Caco-2 (cell line): ENCODE results near the gene DNAJC4. TPM values are rescaled to one million over a fixed set of nuclear protein-coding genes. Genes with fewer than 3 reads are reported as not detected.

Experiments used
- BruUV-seq: library from RNA; stranded (reverse); fragments of 400-500 nt; replicated peaks from 2 replicates; lab custom pipeline; 2021; lab: Mats Ljungman, UMichigan
- CTCF ChIA-PET: fragments of 300-600 bp; sonication (Branson Sonifier 250); formaldehyde crosslinking; loops from one replicate; lab custom pipeline; 2022; ENCODE audit warnings: antibody characterized with exemption; lab: Charles Lee
- POLR2A ChIA-PET: fragments of 300-600 bp; sonication (Branson Sonifier 250); formaldehyde crosslinking; loops from one replicate; lab custom pipeline; 2022; ENCODE audit warnings: antibody characterized with exemption; lab: Charles Lee
- DNase-seq, 2 experiments: peaks; one replicate each; pipeline versions ENCODE4 v3.0.0 to v3.0.0-alpha.2; 2020 to 2022
- H3K27me3 ChIP-seq: replicated peaks from 2 replicates; pipeline ENCODE4 v1.6.0; 2011; ENCODE audit warnings: low read length; ENCODE audit not compliant: control insufficient read depth, insufficient read depth
- H3K36me3 ChIP-seq: 2 replicates; pipeline ENCODE4 v1.5.1; 2011; ENCODE audit warnings: low read length; ENCODE audit not compliant: control insufficient read depth, insufficient read depth
- H3K4me1 ChIP-seq: fragments of 250-450 bp; sonication (Bioruptor Pico); 2 replicates; pipeline ENCODE4 v1.5.1; 2020; ENCODE audit warnings: mild to moderate bottlenecking
- H3K4me3 ChIP-seq: 2 replicates; pipeline ENCODE4 v1.5.1; 2011; ENCODE audit warnings: low read depth, mild to moderate bottlenecking, control low read depth, low read length
- H3K9me3 ChIP-seq: fragments of 250-450 bp; sonication (Bioruptor Pico); 2 replicates; pipeline ENCODE4 v1.5.1; 2020; ENCODE audit warnings: mild to moderate bottlenecking, moderate library complexity
- H3K27ac Mint-ChIP-seq: one replicate; pipeline ENCODE4 v1.8.0; 2022; ENCODE audit warnings: mixed read lengths; ENCODE audit not compliant: unreplicated experiment
- H3K27me3 Mint-ChIP-seq: one replicate; pipeline ENCODE4 v1.8.0; 2022; ENCODE audit warnings: mixed read lengths; ENCODE audit not compliant: insufficient read depth, unreplicated experiment
- H3K36me3 Mint-ChIP-seq: one replicate; pipeline ENCODE4 v1.8.0; 2022; ENCODE audit warnings: mild to moderate bottlenecking, mixed read lengths; ENCODE audit not compliant: insufficient read depth, unreplicated experiment
- H3K4me1 Mint-ChIP-seq: one replicate; pipeline ENCODE4 v1.8.0; 2022; ENCODE audit warnings: low read depth, mixed read lengths; ENCODE audit not compliant: unreplicated experiment
- H3K4me3 Mint-ChIP-seq: one replicate; pipeline ENCODE4 v1.8.0; 2022; ENCODE audit warnings: mild to moderate bottlenecking, moderate library complexity, mixed read lengths; ENCODE audit not compliant: unreplicated experiment
- H3K9me3 Mint-ChIP-seq: one replicate; pipeline ENCODE4 v1.8.0; 2022; ENCODE audit warnings: mixed read lengths; ENCODE audit not compliant: unreplicated experiment
- intact Hi-C: fragments of 100-400 bp; cut with micrococcal nuclease; formaldehyde crosslinking; loops from one replicate; pipeline ENCODE4 v1.10.0; 2022; ENCODE audit not compliant: unreplicated experiment
- total RNA-seq: library from RNA; stranded (reverse); gene quantifications from 2 replicates; pipeline ENCODE4 v1.2.3, GENCODE V29; 2022
- TF ChIP-seq, protein P1 (sequence below), 2 experiments: fragments of 200-600 bp in 1 of 2; IDR thresholded peaks; 1 replicate in 1 of 2; 2 replicates in 1 of 2; pipeline versions ENCODE4 v1.5.1 to v1.8.0; 2011 to 2022; ENCODE audit warnings: antibody characterized with exemption in 1 of 2, control low read depth in 1 of 2, inconsistent platforms in 1 of 2, low read depth in 1 of 2, low read length in 1 of 2, mild to moderate bottlenecking in 1 of 2, moderate library complexity in 1 of 2; ENCODE audit not compliant: insufficient read depth in 1 of 2, severe bottlenecking in 1 of 2, unreplicated experiment in 1 of 2

The DNAJC4 gene
- total RNA-seq, 1 experiment from 2014 or later = 22.9 TPM

DNA sequence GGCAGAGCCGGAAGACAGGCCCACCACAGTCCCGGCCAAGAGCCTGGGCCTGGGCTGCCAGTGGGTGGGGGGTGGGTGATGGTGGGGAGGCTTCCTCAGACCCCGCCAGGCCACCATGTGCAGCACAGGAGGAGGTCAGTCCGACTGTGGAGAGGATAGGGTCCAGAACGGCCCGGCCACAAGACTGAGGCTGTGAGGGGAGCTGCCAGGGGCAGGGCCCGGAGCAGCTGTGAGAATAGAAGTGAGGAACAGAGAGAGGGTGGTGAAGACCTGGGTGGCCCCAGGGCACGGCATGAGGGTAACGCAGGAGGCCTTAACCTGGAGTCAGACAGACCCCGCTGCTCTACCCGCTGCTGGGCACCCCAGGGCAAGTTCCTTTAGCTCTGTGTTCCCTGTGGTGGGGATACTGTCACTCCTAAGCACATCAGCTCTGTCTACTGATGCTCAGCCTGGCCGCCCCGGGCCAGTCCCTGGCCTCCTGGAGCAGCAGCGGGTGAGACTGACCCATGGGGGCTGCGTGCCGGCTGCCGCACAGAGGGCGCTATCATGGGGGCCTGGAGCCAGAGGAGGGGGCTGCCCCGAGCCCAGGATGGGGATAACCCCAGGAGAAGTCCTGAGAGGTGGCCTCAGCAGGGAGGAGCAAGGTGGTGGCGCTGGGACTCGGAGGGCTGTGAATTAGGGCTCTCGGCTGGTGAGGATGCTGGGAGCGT, 22.1 kb upstream of the DNAJC4 start:
- Mint-ChIP-seq H3K9me3 (no peaks in the 10 kb centered on the region), H3K4me1 (no peaks in the 10 kb centered on the region), H3K27ac (no peak overlapping the region), H3K36me3 (peaks cover 72% of the 10 kb centered on the region), H3K4me3 (no peak overlapping the region), H3K27me3 (no peaks in the 10 kb centered on the region)
- H3K27me3 ChIP-seq = no peaks in the 10 kb centered on the region
- no peak for DNase-seq
- H3K9me3 ChIP-seq = no peaks in the 10 kb centered on the region
- TF ChIP-seq, protein P1, sequence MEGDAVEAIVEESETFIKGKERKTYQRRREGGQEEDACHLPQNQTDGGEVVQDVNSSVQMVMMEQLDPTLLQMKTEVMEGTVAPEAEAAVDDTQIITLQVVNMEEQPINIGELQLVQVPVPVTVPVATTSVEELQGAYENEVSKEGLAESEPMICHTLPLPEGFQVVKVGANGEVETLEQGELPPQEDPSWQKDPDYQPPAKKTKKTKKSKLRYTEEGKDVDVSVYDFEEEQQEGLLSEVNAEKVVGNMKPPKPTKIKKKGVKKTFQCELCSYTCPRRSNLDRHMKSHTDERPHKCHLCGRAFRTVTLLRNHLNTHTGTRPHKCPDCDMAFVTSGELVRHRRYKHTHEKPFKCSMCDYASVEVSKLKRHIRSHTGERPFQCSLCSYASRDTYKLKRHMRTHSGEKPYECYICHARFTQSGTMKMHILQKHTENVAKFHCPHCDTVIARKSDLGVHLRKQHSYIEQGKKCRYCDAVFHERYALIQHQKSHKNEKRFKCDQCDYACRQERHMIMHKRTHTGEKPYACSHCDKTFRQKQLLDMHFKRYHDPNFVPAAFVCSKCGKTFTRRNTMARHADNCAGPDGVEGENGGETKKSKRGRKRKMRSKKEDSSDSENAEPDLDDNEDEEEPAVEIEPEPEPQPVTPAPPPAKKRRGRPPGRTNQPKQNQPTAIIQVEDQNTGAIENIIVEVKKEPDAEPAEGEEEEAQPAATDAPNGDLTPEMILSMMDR (IDR thresholded peaks at IDR 0.05; ENCODE audit: insufficient read depth in 1 of 2, low read depth in 1 of 2, low read length in 1 of 2, severe bottlenecking in 1 of 2, unreplicated experiment in 1 of 2) = no peak
- H3K36me3 ChIP-seq = no peaks in the 10 kb centered on the region; the same call in none of the 2 replicates
- no TSS peak for BruUV-seq
- H3K4me1 ChIP-seq = no peaks in the 10 kb centered on the region
- ChIA-PET POLR2A (interaction anchor here (0.5 to 0.6 kb wide), 2 partner anchors 19 to 50 kb away, joined by 3 to 6 read pairs; no protein-coding TSS in a partner anchor), CTCF (no interaction called here)
- no peak overlapping the region for H3K4me3 ChIP-seq
- intact Hi-C loops = no loop called here

DNA sequence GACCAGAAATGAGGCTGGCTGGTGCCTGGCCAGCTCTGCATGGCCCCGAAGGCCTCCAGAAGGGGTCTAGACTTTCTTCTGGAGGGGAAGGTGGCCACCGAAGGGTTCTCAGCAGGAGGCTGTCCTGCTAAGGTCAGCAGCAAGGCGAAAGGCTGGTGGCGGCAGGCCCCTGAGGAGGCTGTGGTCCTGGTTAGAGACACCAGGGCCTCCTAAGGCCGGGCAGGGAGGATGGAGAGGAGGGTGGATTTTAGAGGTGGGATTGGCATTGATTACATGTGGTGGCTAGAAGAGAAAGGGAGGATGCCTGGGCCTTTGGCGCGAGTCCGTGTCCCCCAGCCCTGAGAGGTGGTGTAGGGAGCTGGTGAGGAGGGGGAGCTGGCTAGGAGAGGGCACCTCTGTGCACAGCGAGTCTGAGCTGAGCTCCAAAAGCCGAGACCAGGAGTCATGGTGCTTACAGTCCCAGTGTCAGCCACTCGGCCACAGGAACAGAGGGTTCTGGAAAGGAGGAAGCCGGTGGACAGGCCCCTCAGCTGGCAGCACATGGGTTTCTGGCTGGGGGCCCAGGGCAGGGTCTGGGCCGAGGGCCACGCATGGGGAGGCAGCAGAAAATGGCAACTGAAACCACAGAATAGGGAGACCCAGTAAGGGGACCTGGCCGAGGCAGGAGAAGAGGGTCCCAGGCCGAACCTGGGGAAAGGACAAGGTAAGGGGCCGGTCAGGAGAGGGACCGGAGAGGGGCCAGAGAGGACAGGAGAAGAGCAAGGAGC, 21.4 kb upstream of the DNAJC4 start:
- no peak for DNase-seq
- Histone ChIP-seq H3K4me3 (no peak overlapping the region), H3K4me1 (no peaks in the 10 kb centered on the region), H3K27me3 (no peaks in the 10 kb centered on the region), H3K36me3 (no peaks in the 10 kb centered on the region; the same call in none of the 2 replicates), H3K9me3 (no peaks in the 10 kb centered on the region)
- Mint-ChIP-seq H3K4me1 (no peaks in the 10 kb centered on the region), H3K36me3 (peaks cover 64% of the 10 kb centered on the region), H3K4me3 (no peak overlapping the region), H3K27ac (no peak overlapping the region), H3K9me3 (no peaks in the 10 kb centered on the region), H3K27me3 (no peaks in the 10 kb centered on the region)
- TF ChIP-seq, protein P1 (IDR thresholded peaks at IDR 0.05; ENCODE audit: insufficient read depth in 1 of 2, low read depth in 1 of 2, low read length in 1 of 2, severe bottlenecking in 1 of 2, unreplicated experiment in 1 of 2) = no peak
- no TSS peak for BruUV-seq
- ChIA-PET CTCF (no interaction called here), POLR2A (interaction anchor here (0.5 kb wide), 1 partner anchor 555 kb away, joined by 5 read pairs; no protein-coding TSS in a partner anchor)
- intact Hi-C loops = no loop called here

DNA sequence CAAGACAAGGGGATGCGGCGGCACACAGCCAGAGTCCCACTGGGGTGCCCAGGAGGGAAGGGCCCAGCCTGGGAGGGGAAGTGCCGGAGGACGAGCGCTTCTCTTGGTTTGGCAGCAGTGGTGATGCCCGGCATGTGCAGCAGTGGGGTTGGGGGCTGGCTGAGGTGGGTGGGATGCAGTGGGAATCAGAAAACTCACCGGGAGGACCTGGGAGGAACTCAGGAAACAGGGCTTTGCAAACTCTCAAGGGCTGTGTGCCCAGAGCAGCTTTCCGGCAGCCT, 20.8 kb upstream of the DNAJC4 start:
- Histone ChIP-seq H3K36me3 (no peaks in the 10 kb centered on the region; the same call in none of the 2 replicates), H3K4me3 (no peak overlapping the region), H3K4me1 (no peaks in the 10 kb centered on the region), H3K9me3 (no peaks in the 10 kb centered on the region), H3K27me3 (no peaks in the 10 kb centered on the region)
- BruUV-seq = no TSS peak
- Mint-ChIP-seq H3K27ac (no peak overlapping the region), H3K27me3 (no peaks in the 10 kb centered on the region), H3K4me3 (no peak overlapping the region), H3K36me3 (peaks cover 59% of the 10 kb centered on the region), H3K4me1 (no peaks in the 10 kb centered on the region), H3K9me3 (no peaks in the 10 kb centered on the region)
- CTCF ChIA-PET = no interaction called here
- TF ChIP-seq, protein P1 (IDR thresholded peaks at IDR 0.05; ENCODE audit: insufficient read depth in 1 of 2, low read depth in 1 of 2, low read length in 1 of 2, severe bottlenecking in 1 of 2, unreplicated experiment in 1 of 2) = no peak
- DNase-seq = peak in 1 of 2 experiments; percentile 39
- POLR2A ChIA-PET = interaction anchor here (0.5 kb wide), 1 partner anchor 556 kb away, joined by 5 read pairs; no protein-coding TSS in a partner anchor
- intact Hi-C loops = no loop called here
